HG02623 (cell line): Measurements from ENCODE around the gene ADAM19.

Experiments used
- ATAC-seq: cut with Tn5 transposase; IDR thresholded peaks from one replicate; pipeline ENCODE4 v1.9.1; 2021; ENCODE audit warnings: moderate library complexity; ENCODE audit not compliant: unreplicated experiment

Gene ADAM19

GRCh38 chr5:157519579-157520253, 55.9 kb downstream of the ADAM19 start:
- ATAC-seq = peak; percentile 52

GRCh38 chr5:157518963-157519362, 56.6 kb downstream of the ADAM19 start:
- ATAC-seq = peak; percentile 78

- ATAC-seq = no peak
Observed at GRCh38 chr5:157516626-157517325, 58.8 kb downstream of the ADAM19 start.

GRCh38 chr5:157516006-157516405, 59.6 kb downstream of the ADAM19 start:
- no peak for ATAC-seq

GRCh38 chr5:157514974-157515373, 60.6 kb downstream of the ADAM19 start:
- no peak for ATAC-seq

GRCh38 chr5:157513182-157513581, 62.4 kb downstream of the ADAM19 start:
- no peak for ATAC-seq

- ATAC-seq = no peak
Observed at GRCh38 chr5:157511651-157512644, 63.6 kb downstream of the ADAM19 start.

- ATAC-seq = no peak
Observed at GRCh38 chr5:157510682-157511081, 64.9 kb downstream of the ADAM19 start.

GRCh38 chr5:157509587-157509986, 66.0 kb downstream of the ADAM19 start:
- no peak for ATAC-seq

GRCh38 chr5:157509093-157509492, 66.5 kb downstream of the ADAM19 start:
- ATAC-seq = no peak

GRCh38 chr5:157506981-157507780, 68.4 kb downstream of the ADAM19 start:
- ATAC-seq = no peak

- ATAC-seq = no peak
Observed at GRCh38 chr5:157506066-157506590, 69.4 kb downstream of the ADAM19 start.

GRCh38 chr5:157505496-157505895, 70.1 kb downstream of the ADAM19 start:
- no peak for ATAC-seq

GRCh38 chr5:157504053-157504452, 71.5 kb downstream of the ADAM19 start:
- no peak for ATAC-seq

- peak; percentile 65 for ATAC-seq
Observed at GRCh38 chr5:157502143-157502647, 73.4 kb downstream of the ADAM19 start.

GRCh38 chr5:157497875-157498611, 77.5 kb downstream of the ADAM19 start:
- no peak for ATAC-seq

GRCh38 chr5:157496864-157497263, 78.7 kb downstream of the ADAM19 start:
- ATAC-seq = no peak

GRCh38 chr5:157494178-157494832, 81.3 kb downstream of the ADAM19 start:
- ATAC-seq = no peak

- no peak for ATAC-seq
Observed at GRCh38 chr5:157492886-157493285, 82.7 kb downstream of the ADAM19 start.
